ENCODE measurements around the gene EXOC6.
"Not testable (repeated sequence)": the region's sequence is repeated elsewhere in the genome, so short reads cannot be mapped to it uniquely, and the experiment has no call there.

EXOC6 gene

GRCh38 chr10:93097386-93097785 is 249.1 kb downstream of the EXOC6 start:
- TF ChIP-seq CTCF (conservative IDR thresholded peaks at IDR 0.05; ENCODE audit: low read depth) = no peak
- H3K27ac ChIP-seq = no peak overlapping the region
- POLR2A ChIA-PET (ENCODE audit: low non-redundant PET) = no interaction called here
- CTCF ChIA-PET = interaction anchor here (0.5 to 1.0 kb wide), 4 partner anchors 17 to 981 kb away, joined by 3 to 4 read pairs (median 4); no protein-coding TSS in a partner anchor
- no peak for DNase-seq (ENCODE audit: low spot score)

DNA sequence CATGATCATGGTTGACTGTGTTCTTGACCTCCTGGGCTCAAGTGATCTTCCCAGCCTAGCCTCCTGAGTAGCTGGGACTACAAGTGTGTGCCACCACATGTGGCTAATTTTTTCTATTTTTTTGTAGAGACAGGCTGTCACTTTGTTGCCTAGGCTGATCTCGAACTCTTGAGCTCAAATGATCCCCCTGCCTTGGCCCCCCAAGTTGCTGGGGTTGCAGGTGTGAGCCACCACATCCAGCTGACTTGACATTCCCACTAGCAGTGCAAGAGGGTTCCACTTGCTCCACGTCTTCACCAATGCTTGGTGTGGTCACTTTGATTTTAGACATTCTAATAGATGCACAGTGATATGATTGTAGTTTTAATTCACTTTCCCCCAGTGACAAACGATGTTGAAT is 250.5 kb downstream of the EXOC6 start:
- DNase-seq (ENCODE audit: low spot score) = no peak
- CTCF ChIA-PET = interaction anchor here (0.6 to 0.8 kb wide), 2 partner anchors 16 to 19 kb away, joined by 3 to 5 read pairs; no protein-coding TSS in a partner anchor
- no peak overlapping the region for H3K27ac ChIP-seq
- no peak for TF ChIP-seq CTCF (conservative IDR thresholded peaks at IDR 0.05; ENCODE audit: low read depth)
- POLR2A ChIA-PET (ENCODE audit: low non-redundant PET) = no interaction called here

- POLR2A ChIA-PET (ENCODE audit: low non-redundant PET) = no interaction called here
- no peak overlapping the region for H3K27ac ChIP-seq
- CTCF ChIA-PET = interaction anchor here (0.6 kb wide), 1 partner anchor 94 kb away, joined by 5 read pairs; no protein-coding TSS in a partner anchor
- DNase-seq (ENCODE audit: low spot score) = no peak
- no peak for TF ChIP-seq CTCF (conservative IDR thresholded peaks at IDR 0.05; ENCODE audit: low read depth)
These were observed 251.3 kb downstream of the EXOC6 start for GRCh38 chr10:93099670-93100069.

DNA sequence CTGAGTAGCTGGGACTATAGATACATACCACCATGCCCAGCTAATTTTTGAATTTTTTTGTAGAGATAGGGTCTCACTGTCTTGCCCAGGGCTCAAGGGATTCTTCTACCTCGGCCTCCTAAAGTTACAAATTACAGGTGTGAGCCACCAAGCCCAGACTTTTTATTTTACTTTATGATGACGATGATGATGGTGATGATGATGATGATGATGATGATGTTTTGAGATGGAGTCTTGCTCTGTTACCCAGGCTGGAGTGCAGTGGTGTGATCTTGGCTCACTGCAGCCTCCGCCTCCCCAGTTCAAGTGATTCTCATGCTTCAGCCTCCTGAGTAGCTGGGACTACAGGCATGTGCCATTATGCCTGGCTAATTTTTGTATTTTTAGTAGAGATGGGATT is 252.8 kb downstream of the EXOC6 start:
- DNase-seq (ENCODE audit: low spot score); H3K27ac ChIP-seq; POLR2A ChIA-PET (ENCODE audit: low non-redundant PET): not testable (repeated sequence)
- CTCF ChIA-PET = interaction anchor here (0.8 kb wide), 1 partner anchor 15 kb away, joined by 3 read pairs; no protein-coding TSS in a partner anchor

- no peak for TF ChIP-seq CTCF (conservative IDR thresholded peaks at IDR 0.05; ENCODE audit: low read depth)
- CTCF ChIA-PET = no interaction called here
- POLR2A ChIA-PET (ENCODE audit: low non-redundant PET) = no interaction called here
- no peak overlapping the region for H3K27ac ChIP-seq
- DNase-seq (ENCODE audit: low spot score) = no peak
These were observed 255.6 kb downstream of the EXOC6 start for GRCh38 chr10:93103953-93104352.

DNA sequence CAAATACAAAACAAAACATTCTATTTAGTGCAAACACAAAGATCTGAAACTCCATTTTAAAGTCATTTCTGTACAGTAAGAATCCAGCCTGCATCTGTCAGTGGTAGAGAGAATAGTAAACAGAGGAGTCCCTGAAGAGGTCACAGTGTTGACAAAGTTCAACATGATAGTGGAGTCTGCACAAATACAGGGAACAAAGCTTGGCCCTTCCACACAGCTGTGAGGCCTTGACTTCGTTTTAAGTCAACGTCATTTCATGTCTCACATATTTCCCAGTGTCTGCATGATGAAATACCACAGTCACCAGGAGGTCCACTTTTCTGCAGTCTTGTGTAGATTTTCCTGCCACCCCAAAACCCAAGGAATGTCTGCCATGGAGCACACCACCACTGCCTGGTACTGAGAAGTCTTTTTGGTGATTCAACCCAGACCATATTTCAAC is 258.3 kb downstream of the EXOC6 start:
- no peak overlapping the region for H3K27ac ChIP-seq
- TF ChIP-seq CTCF (conservative IDR thresholded peaks at IDR 0.05; ENCODE audit: low read depth) = no peak
- ChIA-PET CTCF (no interaction called here), POLR2A (ENCODE audit: low non-redundant PET) (no interaction called here)
- no peak for DNase-seq (ENCODE audit: low spot score)

Data from RWPE1 (cell line).